Measurements from ENCODE around the gene ZNF827. TPM values are rescaled to one million over a fixed set of nuclear protein-coding genes. Genes with fewer than 3 reads are reported as not detected.

The ZNF827 gene
- polyA plus RNA-seq, 1 donor (not counting 4 experiments of a cell fraction or from before 2014, with no cell fraction given), result 4.7 TPM

- Histone ChIP-seq H3K27me3 (ENCODE audit: control insufficient read depth, extremely low read depth, insufficient read depth, low read length) (no peaks in the 10 kb centered on the region), H3K9ac (ENCODE audit: control insufficient read depth, extremely low read depth, insufficient read depth, low read length) (no peak overlapping the region), H3K4me2 (ENCODE audit: control insufficient read depth, extremely low read depth, insufficient read depth, low read depth, low read length) (no peak overlapping the region), H2AFZ (ENCODE audit: control insufficient read depth, low read length) (no peak overlapping the region), H3K79me2 (ENCODE audit: control insufficient read depth, insufficient read depth, low read length) (no peaks in the 10 kb centered on the region), H4K20me1 (ENCODE audit: control insufficient read depth, extremely low read depth, insufficient read depth, low read length) (no peaks in the 10 kb centered on the region), H3K27ac (ENCODE audit: control insufficient read depth, insufficient read depth, low read length) (no peak overlapping the region), H3K4me1 (ENCODE audit: control insufficient read depth, extremely low read depth, insufficient read depth, low read length) (peaks cover 5% of the 10 kb centered on the region), H3K36me3 (ENCODE audit: control insufficient read depth in 2 of 2, extremely low read depth in 1 of 2, insufficient read depth in 2 of 2, low read length in 2 of 2) (peaks cover 0 to 3% of the 10 kb centered on the region in 2 experiments), H3K9me1 (ENCODE audit: control insufficient read depth, extremely low read depth, insufficient read depth, low read length) (no peaks in the 10 kb centered on the region), H3K9me3 (ENCODE audit: control insufficient read depth, low read depth, low read length) (no peaks in the 10 kb centered on the region), H3K4me3 (ENCODE audit: control insufficient read depth in 2 of 3, extremely low read depth in 1 of 3, insufficient read depth in 2 of 3, low read depth in 1 of 3, low read length in 3 of 3) (no peak overlapping the region)
- DNase-seq (ENCODE audit: low read depth, low spot score) (no peak), FAIRE-seq (no peak)
- dilution Hi-C loops (cut with MboI; ENCODE audit: extremely low pct_ligation_motif_present, low sequenced_read_pairs), result no loop called here
- TF ChIP-seq, protein P1, sequence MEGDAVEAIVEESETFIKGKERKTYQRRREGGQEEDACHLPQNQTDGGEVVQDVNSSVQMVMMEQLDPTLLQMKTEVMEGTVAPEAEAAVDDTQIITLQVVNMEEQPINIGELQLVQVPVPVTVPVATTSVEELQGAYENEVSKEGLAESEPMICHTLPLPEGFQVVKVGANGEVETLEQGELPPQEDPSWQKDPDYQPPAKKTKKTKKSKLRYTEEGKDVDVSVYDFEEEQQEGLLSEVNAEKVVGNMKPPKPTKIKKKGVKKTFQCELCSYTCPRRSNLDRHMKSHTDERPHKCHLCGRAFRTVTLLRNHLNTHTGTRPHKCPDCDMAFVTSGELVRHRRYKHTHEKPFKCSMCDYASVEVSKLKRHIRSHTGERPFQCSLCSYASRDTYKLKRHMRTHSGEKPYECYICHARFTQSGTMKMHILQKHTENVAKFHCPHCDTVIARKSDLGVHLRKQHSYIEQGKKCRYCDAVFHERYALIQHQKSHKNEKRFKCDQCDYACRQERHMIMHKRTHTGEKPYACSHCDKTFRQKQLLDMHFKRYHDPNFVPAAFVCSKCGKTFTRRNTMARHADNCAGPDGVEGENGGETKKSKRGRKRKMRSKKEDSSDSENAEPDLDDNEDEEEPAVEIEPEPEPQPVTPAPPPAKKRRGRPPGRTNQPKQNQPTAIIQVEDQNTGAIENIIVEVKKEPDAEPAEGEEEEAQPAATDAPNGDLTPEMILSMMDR (optimal IDR thresholded peaks at IDR 0.05 in 1 of 3, IDR thresholded peaks at IDR 0.05 in 1 of 3, conservative IDR thresholded peaks at IDR 0.05 in 1 of 3; ENCODE audit: extremely low read depth in 1 of 3, insufficient read depth in 2 of 3, low read length in 3 of 3), result no peak
- TF ChIP-seq EZH2 (IDR thresholded peaks at IDR 0.05; ENCODE audit: low read length), result no peak
These were observed 142.3 kb downstream of the ZNF827 start for GRCh38 chr4:145796346-145796745.

DNA sequence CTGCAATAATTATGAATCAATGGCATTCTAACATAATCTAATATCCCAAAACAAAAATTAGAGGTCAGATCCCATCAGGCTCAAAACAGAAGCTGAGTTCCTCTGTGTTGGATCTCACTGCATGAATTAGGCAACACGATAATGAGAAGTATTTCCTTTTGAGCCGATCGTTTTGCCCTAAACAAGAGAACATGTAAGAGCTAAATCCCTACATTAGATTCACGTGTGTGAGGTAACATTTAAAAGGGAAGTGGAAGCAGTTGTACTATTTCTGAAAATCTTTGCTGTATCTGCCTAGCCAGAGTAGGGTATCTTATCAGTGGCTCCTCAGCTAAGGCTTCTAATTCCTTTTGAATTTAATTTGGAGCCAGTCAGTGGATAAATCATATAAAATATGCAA lies 143.1 kb downstream of the ZNF827 start:
- no peak overlapping the region for H3K9ac ChIP-seq (ENCODE audit: control insufficient read depth, extremely low read depth, insufficient read depth, low read length)
- H3K9me1 ChIP-seq (ENCODE audit: control insufficient read depth, extremely low read depth, insufficient read depth, low read length), result no peaks in the 10 kb centered on the region
- no peaks in the 10 kb centered on the region for H3K79me2 ChIP-seq (ENCODE audit: control insufficient read depth, insufficient read depth, low read length)
- peaks cover 0 to 3% of the 10 kb centered on the region in 2 experiments for H3K36me3 ChIP-seq (ENCODE audit: control insufficient read depth in 2 of 2, extremely low read depth in 1 of 2, insufficient read depth in 2 of 2, low read length in 2 of 2)
- DNase-seq (ENCODE audit: low read depth, low spot score) (no peak), FAIRE-seq (no peak)
- H4K20me1 ChIP-seq (ENCODE audit: control insufficient read depth, extremely low read depth, insufficient read depth, low read length), result no peaks in the 10 kb centered on the region
- peaks cover 3% of the 10 kb centered on the region for H3K4me1 ChIP-seq (ENCODE audit: control insufficient read depth, extremely low read depth, insufficient read depth, low read length)
- no peaks in the 10 kb centered on the region for H3K9me3 ChIP-seq (ENCODE audit: control insufficient read depth, low read depth, low read length)
- H3K27me3 ChIP-seq (ENCODE audit: control insufficient read depth, extremely low read depth, insufficient read depth, low read length), result no peaks in the 10 kb centered on the region
- no peak for TF ChIP-seq EZH2 (IDR thresholded peaks at IDR 0.05; ENCODE audit: low read length)
- TF ChIP-seq, protein P1 (optimal IDR thresholded peaks at IDR 0.05 in 1 of 3, IDR thresholded peaks at IDR 0.05 in 1 of 3, conservative IDR thresholded peaks at IDR 0.05 in 1 of 3; ENCODE audit: extremely low read depth in 1 of 3, insufficient read depth in 2 of 3, low read length in 3 of 3), result no peak
- dilution Hi-C loops (cut with MboI; ENCODE audit: extremely low pct_ligation_motif_present, low sequenced_read_pairs), result no loop called here
- no peak overlapping the region for H3K27ac ChIP-seq (ENCODE audit: control insufficient read depth, insufficient read depth, low read length)
- H3K4me2 ChIP-seq (ENCODE audit: control insufficient read depth, extremely low read depth, insufficient read depth, low read depth, low read length), result no peak overlapping the region
- no peak overlapping the region for H2AFZ ChIP-seq (ENCODE audit: control insufficient read depth, low read length)
- no peak overlapping the region for H3K4me3 ChIP-seq (ENCODE audit: control insufficient read depth in 2 of 3, extremely low read depth in 1 of 3, insufficient read depth in 2 of 3, low read depth in 1 of 3, low read length in 3 of 3)
